Endometrium (tissue), 2 donors: Measurements from ENCODE around the gene ZNF585A.
"Not testable (repeated sequence)": the region's sequence is repeated elsewhere in the genome, so short reads cannot be mapped to it uniquely, and the experiment has no call there.

Experiments
- FAIRE-seq: peaks from 2 replicates; lab custom pipeline; 2012; peaks lifted over from hg19 to GRCh38; lab: Jason Lieb, UNC
- donor health status: control.
- donor health status: control.

ZNF585A gene

DNA sequence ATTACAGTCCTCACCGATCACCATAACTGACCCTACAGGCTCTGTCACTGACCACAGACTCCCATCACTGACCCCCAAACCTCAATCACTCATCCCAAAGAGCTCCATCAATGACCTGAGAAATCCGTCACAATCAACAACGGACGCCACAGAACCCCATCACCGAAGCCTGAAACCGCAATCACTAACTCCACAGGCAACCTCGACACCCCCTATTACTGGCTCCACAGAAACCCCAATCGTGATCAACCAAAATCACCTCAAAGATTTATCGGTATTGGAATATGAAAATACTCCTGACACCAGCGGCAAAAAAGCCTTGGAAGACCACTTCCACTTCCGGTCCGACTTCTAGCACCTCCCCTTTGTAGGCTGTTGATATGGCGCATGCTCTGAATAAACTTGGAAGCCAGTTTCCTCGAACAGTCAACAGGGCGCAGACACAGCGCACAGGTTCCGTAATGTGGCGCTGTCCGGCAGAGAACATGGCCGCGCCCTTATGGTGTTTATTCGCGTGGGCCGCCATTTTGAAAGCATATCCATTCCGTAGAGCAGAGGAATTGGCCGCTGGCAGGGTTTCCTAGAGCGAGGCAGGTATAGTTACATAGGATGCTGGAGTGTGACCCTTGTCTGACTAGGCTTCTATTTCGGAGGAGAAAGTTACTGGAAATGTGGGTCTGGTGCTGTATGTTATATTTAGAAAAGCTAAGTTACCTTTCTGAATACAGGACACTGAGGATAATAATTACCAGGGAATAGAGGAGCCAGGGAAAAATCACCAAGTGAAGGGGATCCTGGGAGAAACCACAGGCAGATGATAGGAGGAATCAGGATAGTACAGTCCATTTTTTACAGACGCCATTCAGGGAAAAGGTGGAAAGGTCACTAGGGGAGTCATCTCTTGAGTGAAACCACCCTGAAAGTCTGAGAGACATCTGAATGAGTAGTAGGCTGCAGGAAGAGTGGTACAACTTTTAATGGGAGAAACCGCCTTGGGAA is at the start of gene ZNF585A:
Gene ZNF585A, minus strand, starts transcription at position 328 of the 999 bp plus-strand sequence. CDS start 2,785 bp downstream, outside the sequence.
- FAIRE-seq, result peak; percentile 99

DNA sequence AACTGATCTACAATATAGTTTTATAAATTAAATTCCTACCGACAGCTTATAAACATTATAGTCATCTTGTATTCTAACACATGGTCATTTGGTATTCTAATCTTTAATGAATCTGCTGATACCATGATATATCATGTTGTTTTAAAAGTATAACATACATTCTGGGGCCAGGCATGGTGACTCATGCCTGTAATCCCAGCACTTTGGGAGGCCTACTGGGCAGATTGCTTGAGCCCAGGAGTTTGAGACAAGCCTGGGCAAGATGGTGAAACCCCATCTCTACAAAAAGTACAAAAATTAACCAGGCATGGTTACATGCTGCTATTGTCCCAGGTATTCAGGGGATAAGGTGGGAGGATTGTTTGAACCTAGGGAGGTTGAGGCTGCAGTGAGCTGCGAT is 48.6 kb upstream of the ZNF585A start:
- no peak for FAIRE-seq

DNA sequence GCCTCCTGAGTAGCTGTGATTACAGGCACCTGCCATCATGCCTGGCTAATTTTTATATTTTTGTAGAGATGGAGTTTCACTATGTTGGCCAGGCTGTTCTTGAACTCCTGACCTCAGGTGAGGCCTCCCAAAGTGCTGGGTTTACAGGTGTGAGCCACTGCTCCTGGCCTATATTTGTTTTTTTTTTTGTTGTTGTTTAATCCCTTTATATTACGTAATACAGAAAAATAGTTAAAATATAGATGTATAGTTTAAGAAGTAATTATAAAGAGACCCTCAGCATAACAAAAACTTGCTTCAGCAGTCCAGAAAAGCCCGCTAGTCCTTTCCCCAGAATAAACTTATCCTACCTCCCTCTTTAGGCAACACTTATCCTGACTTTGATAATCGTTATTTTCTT is 47.9 kb upstream of the ZNF585A start:
- FAIRE-seq, result no peak

GRCh38 chr19:37218592-37218935 is 46.1 kb upstream of the ZNF585A start:
- no peak for FAIRE-seq

DNA sequence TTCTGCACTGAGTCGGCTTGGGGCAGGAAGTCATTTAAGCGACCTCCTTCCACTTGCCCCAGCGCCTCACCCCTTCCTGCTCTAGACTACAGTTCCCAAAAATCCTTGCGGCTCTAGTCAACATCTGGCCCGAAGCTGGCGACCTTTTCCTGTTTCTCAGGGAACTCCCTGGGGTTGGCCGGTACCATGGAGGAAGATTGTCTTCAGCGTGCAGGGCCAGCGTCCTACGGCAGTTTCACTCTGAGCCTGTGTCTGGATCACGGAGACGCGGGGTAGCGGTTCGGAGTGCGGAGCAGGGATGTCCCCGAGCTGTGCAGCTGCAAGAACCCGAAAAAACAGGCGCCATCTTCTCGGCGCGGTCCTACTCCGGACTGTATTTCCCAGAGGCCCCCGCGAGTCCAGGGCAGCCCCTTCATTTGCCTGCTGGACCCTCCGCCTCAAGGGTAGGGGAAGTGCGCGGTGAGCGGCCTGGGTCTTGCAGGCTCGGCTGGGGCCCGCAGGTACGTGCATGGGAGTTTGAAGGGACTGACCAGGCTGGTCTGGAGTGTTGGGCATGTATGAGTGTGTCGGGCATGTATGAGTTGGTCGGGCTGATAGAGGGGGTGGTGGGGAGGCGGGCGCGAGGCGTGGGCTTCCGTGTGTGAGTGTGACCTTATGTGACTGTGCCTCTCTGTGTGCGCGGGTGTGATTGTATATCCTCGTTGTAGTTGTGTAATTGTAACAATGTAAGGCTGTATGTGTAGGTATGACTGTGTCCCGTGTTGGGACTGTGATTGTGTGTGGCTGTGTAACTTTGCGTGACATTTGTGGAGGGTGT is 45.5 kb upstream of the ZNF585A start, which contains the start of gene ZNF383:
Gene ZNF383, plus strand, starts transcription at position 440 of the 817 bp plus-strand sequence. CDS start 12,240 bp downstream, outside the sequence.
- FAIRE-seq, result no peak

- FAIRE-seq, result no peak
Observed at GRCh38 chr19:37217480-37217774, 44.9 kb upstream of the ZNF585A start.

GRCh38 chr19:37197768-37198167 is 25.3 kb upstream of the ZNF585A start:
- FAIRE-seq, result no peak

GRCh38 chr19:37197115-37197514 is 24.6 kb upstream of the ZNF585A start:
- FAIRE-seq, result not testable (repeated sequence)

GRCh38 chr19:37195248-37195647 is 22.8 kb upstream of the ZNF585A start:
- FAIRE-seq, result not testable (repeated sequence)

DNA sequence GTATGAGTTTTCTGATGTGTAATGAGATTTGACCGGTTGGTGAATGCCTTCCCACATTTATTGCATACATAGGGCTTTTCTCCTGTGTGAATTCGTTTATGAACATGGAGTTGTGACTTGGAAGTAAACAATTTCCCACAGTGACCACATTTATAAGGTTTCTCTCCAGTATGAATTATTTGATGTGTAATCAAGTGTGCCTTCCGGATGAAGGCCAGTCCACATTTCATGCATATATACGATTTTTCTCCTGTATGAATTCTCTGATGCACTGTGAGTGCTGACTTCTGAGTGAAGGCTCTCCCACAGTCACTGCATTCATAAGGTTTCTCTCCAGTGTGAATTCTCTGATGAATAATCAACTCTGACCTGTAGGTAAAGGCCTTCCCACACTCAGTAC is 13.6 kb upstream of the ZNF585A start:
- FAIRE-seq, result not testable (repeated sequence)

DNA sequence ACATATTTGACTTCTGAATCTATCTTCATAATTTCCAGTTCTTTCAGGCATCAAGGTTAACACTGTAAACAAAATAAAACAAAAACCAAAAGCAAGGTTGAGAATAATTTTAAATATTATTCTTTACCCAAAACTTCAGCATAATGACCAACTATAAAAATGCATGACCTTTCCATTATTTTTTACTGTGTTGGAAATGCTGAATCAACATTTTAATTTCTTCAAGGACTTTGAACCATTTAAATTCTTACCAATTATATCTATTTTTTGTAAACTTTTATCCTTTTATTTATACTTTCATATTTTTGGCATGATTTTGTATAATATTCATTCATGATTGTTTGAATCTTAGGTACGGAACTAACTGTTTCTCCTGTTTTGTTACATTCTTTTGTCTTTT is 6.9 kb downstream of the ZNF585A start:
- FAIRE-seq, result no peak

GRCh38 chr19:37160153-37160552 is 12.3 kb downstream of the ZNF585A start:
- FAIRE-seq, result no peak

DNA sequence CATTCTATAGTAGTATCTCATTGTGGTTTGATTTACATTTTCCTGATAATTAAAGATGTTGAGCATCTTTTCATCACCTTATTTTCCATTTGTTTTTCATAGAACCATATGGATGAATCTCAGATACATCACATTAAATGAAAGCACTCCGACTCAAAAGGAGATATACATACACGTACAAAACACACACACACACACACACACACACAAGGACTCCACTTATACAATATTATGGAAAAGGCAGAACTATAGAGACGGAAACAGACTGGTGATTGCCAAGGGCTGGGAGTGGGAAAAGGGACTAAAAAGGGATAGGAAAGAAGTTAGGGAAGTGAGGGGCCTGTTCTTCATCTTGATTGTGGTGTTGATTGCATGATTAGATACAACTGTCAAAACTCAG is 24.3 kb downstream of the ZNF585A start:
- no peak for FAIRE-seq

GRCh38 chr19:37136111-37136510 is 36.4 kb downstream of the ZNF585A start:
- no peak for FAIRE-seq

- no peak for FAIRE-seq
Observed at GRCh38 chr19:37128821-37129177, 43.7 kb downstream of the ZNF585A start.

DNA sequence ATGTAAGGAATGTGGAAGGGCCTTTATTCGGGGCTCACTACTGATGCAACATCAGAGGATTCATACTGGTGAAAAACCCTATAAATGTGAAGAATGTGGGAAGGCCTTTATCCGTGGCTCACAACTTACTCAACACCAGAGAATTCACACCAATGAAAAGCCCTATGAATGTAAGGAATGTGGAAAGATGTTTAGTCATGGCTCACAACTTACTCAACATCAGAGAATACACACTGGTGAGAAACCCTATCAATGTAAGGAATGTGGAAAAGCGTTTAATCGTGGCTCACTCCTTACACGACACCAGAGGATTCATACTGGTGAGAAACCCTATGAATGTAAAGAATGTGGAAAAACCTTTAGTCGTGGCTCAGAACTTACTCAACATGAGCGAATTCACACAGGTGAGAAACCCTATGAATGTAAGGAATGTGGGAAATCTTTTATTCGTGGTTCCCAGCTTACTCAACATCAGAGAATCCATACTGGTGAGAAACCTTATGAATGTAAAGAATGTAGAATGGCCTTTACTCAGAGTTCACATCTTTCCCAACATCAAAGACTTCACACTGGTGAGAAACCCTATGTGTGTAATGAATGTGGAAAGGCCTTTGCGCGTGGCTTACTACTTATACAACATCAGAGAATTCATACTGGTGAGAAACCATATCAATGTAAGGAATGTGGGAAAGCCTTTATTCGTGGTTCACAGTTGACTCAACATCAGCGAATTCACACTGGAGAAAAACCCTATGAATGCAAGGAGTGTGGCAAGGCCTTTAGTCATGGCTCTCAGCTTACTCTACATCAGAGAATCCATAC is 44.3 kb downstream of the ZNF585A start:
- no peak for FAIRE-seq

DNA sequence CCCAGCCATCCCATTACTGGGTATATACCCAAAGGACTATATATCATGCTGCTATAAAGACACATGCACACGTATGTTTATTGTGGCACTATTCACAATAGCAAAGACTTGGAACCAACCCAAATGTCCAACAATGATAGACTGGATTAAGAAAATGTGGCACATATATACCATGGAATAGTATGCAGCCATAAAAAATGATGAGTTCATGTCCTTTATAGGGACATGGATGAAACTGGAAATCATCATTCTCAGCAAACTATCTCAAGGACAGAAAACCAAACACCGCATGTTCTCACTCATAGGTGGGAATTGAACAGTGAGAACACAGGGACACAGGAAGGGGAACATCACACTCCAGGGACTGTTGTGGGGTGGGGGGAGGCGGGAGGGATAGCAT is 50.4 kb downstream of the ZNF585A start:
- FAIRE-seq, result not testable (repeated sequence)

- FAIRE-seq, result no peak
Observed at GRCh38 chr19:37114001-37114400, 58.5 kb downstream of the ZNF585A start.

DNA sequence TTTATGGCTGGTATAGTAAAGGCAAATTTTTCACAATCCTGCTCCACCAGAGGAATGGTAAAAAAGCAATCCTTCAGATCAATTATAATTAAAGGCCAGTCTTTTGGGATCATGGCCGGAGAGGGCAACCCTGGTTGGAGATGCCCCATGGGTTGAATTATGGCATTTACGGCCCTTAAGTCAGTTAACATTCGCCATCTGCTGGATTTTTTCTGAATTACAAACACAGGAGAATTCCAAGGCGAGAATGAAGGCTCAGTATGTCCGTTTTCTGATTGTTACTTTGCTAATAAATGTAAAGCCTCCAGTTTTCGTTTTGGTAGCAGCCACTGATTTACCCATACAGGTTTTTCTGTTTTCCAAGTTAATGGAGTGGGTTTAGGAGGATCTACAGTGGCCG is 60.7 kb downstream of the ZNF585A start:
- FAIRE-seq, result not testable (repeated sequence)

- not testable (repeated sequence) for FAIRE-seq
Observed at GRCh38 chr19:37104135-37104534, 68.4 kb downstream of the ZNF585A start.

DNA sequence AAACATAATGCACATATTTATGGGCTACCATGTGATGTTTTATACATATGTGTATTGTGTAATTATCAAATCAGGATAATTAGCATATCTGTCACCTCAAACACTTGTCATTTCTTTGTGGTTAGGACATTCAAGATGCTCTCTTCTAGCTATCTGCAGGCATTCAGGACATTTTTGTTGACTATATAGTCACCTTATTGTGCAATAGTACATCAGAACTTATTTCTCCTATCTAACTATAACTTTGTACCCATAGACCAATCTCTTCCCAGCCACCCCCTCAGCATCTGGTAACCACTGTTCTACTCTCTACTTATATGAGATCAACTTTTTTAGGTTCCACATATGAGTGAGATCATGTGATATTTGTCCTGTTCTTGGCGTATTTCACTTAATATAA is 73.9 kb downstream of the ZNF585A start:
- no peak for FAIRE-seq

GRCh38 chr19:37095859-37096258 is 76.6 kb downstream of the ZNF585A start:
- no peak for FAIRE-seq
